Immature natural killer cell (primary cell): ENCODE measurements around the gene LRRC17. TPM values are rescaled to one million over a fixed set of nuclear protein-coding genes. Genes with fewer than 3 reads are reported as not detected.
"Not testable (repeated sequence)": the region's sequence is repeated elsewhere in the genome, so short reads cannot be mapped to it uniquely, and the experiment has no call there.

Experiments
- DNase-seq, 3 donors: peaks; one replicate each; pipeline ENCODE4 v3.0.0; 2022; ENCODE audit warnings: mixed read lengths in 1 of 3
- H3K27ac Mint-ChIP-seq, 6 donors: one replicate each; pipeline ENCODE4 v1.8.0; 2020; ENCODE audit warnings: mixed read lengths in 6 of 6, mild to moderate bottlenecking in 5 of 6, inconsistent platforms in 4 of 6, moderate library complexity in 3 of 6
- H3K27me3 Mint-ChIP-seq, 3 donors: one replicate each; pipeline ENCODE4 v1.8.0; 2020 to 2021; ENCODE audit warnings: low read depth in 3 of 3, mild to moderate bottlenecking in 3 of 3, mixed read lengths in 3 of 3, moderate library complexity in 3 of 3, inconsistent platforms in 1 of 3
- H3K36me3 Mint-ChIP-seq, 3 donors: one replicate each; pipeline ENCODE4 v1.8.0; 2020; ENCODE audit warnings: mixed read lengths in 3 of 3, inconsistent platforms in 2 of 3, mild to moderate bottlenecking in 2 of 3
- H3K4me1 Mint-ChIP-seq, 2 donors: one replicate each; pipeline ENCODE4 v1.8.0; 2020; ENCODE audit warnings: inconsistent platforms in 2 of 2, mild to moderate bottlenecking in 2 of 2, mixed read lengths in 2 of 2, moderate library complexity in 1 of 2
- H3K4me3 Mint-ChIP-seq, 5 donors: one replicate each; pipeline ENCODE4 v1.8.0; 2020; ENCODE audit warnings: mild to moderate bottlenecking in 5 of 5, mixed read lengths in 5 of 5, inconsistent platforms in 3 of 5, moderate library complexity in 3 of 5
- H3K9me3 Mint-ChIP-seq, 6 donors: one replicate each; pipeline ENCODE4 v1.8.0; 2020; ENCODE audit warnings: mild to moderate bottlenecking in 6 of 6, mixed read lengths in 6 of 6, inconsistent platforms in 4 of 6, moderate library complexity in 3 of 6
- polyA plus RNA-seq, 3 donors: library from polyadenylated mRNA; unstranded; fragments of 300-500 nt; fragmentation: Illumina TruSeq; gene quantifications; one replicate each; pipeline ENCODE4 v1.2.3, GENCODE V29; 2021

The LRRC17 gene
- polyA plus RNA-seq, 3 donors from 2014 or later = not detected

GRCh38 chr7:102975854-102976253 is 63.1 kb downstream of the LRRC17 start:
- H3K36me3 Mint-ChIP-seq = no peaks in the 10 kb centered on the region

GRCh38 chr7:102976493-102976892 is 63.7 kb downstream of the LRRC17 start:
- no peak overlapping the region for H3K4me3 Mint-ChIP-seq
- DNase-seq = no peak
- H3K9me3 Mint-ChIP-seq = no peaks in the 10 kb centered on the region
- H3K4me1 Mint-ChIP-seq = no peaks in the 10 kb centered on the region
- H3K27ac Mint-ChIP-seq = no peak overlapping the region
- H3K36me3 Mint-ChIP-seq = no peaks in the 10 kb centered on the region
- H3K27me3 Mint-ChIP-seq = peaks cover 1 to 4% (median 4%) of the 10 kb centered on the region in 3 donors

More at GRCh38 chr7:102975854-102976253, 63.1 kb downstream of the LRRC17 start:
- Mint-ChIP-seq H3K4me3 (no peak overlapping the region), H3K4me1 (no peaks in the 10 kb centered on the region), H3K9me3 (no peaks in the 10 kb centered on the region), H3K27me3 (peaks cover 1 to 4% (median 4%) of the 10 kb centered on the region in 3 donors), H3K27ac (no peak overlapping the region)
- no peak for DNase-seq

- H3K36me3 Mint-ChIP-seq, H3K27me3 Mint-ChIP-seq, H3K9me3 Mint-ChIP-seq, DNase-seq, H3K4me1 Mint-ChIP-seq, H3K27ac Mint-ChIP-seq, H3K4me3 Mint-ChIP-seq: not testable (repeated sequence)
Measured at GRCh38 chr7:102977586-102977985, 64.8 kb downstream of the LRRC17 start.

GRCh38 chr7:102978284-102978683 is 65.5 kb downstream of the LRRC17 start:
- Mint-ChIP-seq H3K36me3 (no peaks in the 10 kb centered on the region), H3K27ac (no peak overlapping the region), H3K4me3 (no peak overlapping the region), H3K27me3 (peaks cover 1 to 4% (median 2%) of the 10 kb centered on the region in 3 donors), H3K9me3 (no peaks in the 10 kb centered on the region), H3K4me1 (no peaks in the 10 kb centered on the region)
- no peak for DNase-seq

GRCh38 chr7:102979670-102980069 is 66.9 kb downstream of the LRRC17 start:
- H3K4me1 Mint-ChIP-seq = no peaks in the 10 kb centered on the region
- H3K27ac Mint-ChIP-seq = no peak overlapping the region
- peaks cover under 1 to 4% (median 1%) of the 10 kb centered on the region in 3 donors for H3K27me3 Mint-ChIP-seq
- DNase-seq = no peak
- no peaks in the 10 kb centered on the region for H3K36me3 Mint-ChIP-seq
- no peak overlapping the region for H3K4me3 Mint-ChIP-seq
- H3K9me3 Mint-ChIP-seq = no peaks in the 10 kb centered on the region

GRCh38 chr7:102981451-102981850 is 68.7 kb downstream of the LRRC17 start:
- no peaks in the 10 kb centered on the region for H3K36me3 Mint-ChIP-seq
- H3K27ac Mint-ChIP-seq = no peak overlapping the region

GRCh38 chr7:102982235-102982634 is 69.4 kb downstream of the LRRC17 start:
- Mint-ChIP-seq H3K9me3 (no peaks in the 10 kb centered on the region), H3K27me3 (peaks cover 0 to 7% (median 5%) of the 10 kb centered on the region in 3 donors), H3K4me1 (no peaks in the 10 kb centered on the region), H3K4me3 (no peak overlapping the region), H3K27ac (no peak overlapping the region), H3K36me3 (no peaks in the 10 kb centered on the region)
- DNase-seq = no peak

More at GRCh38 chr7:102981451-102981850, 68.7 kb downstream of the LRRC17 start:
- Mint-ChIP-seq H3K4me3 (no peak overlapping the region), H3K27me3 (peaks cover 0 to 9% (median 5%) of the 10 kb centered on the region in 3 donors), H3K9me3 (no peaks in the 10 kb centered on the region), H3K4me1 (no peaks in the 10 kb centered on the region)
- DNase-seq = no peak

GRCh38 chr7:102983602-102984001 is 70.8 kb downstream of the LRRC17 start:
- DNase-seq = no peak
- Mint-ChIP-seq H3K4me3 (no peak overlapping the region), H3K4me1 (no peaks in the 10 kb centered on the region), H3K27me3 (peaks cover 0 to 7% (median 5%) of the 10 kb centered on the region in 3 donors), H3K9me3 (no peaks in the 10 kb centered on the region), H3K27ac (no peak overlapping the region), H3K36me3 (no peaks in the 10 kb centered on the region)

- no peaks in the 10 kb centered on the region for H3K4me1 Mint-ChIP-seq
- H3K9me3 Mint-ChIP-seq = peaks cover 0 to 2% (median 0%) of the 10 kb centered on the region in 6 donors
- no peak overlapping the region for H3K4me3 Mint-ChIP-seq
- no peak overlapping the region for H3K27ac Mint-ChIP-seq
- H3K36me3 Mint-ChIP-seq = no peaks in the 10 kb centered on the region
- H3K27me3 Mint-ChIP-seq = peaks cover 0 to 7% (median 5%) of the 10 kb centered on the region in 3 donors
- DNase-seq = no peak
Measured at GRCh38 chr7:102985176-102985783, 72.5 kb downstream of the LRRC17 start.

GRCh38 chr7:102988088-102988487 is 75.3 kb downstream of the LRRC17 start:
- Mint-ChIP-seq H3K36me3 (no peaks in the 10 kb centered on the region), H3K4me3 (no peak overlapping the region), H3K27me3 (peaks cover 0 to 7% (median 5%) of the 10 kb centered on the region in 3 donors), H3K27ac (no peak overlapping the region), H3K4me1 (no peaks in the 10 kb centered on the region), H3K9me3 (peaks cover 0 to 2% (median 0%) of the 10 kb centered on the region in 6 donors)
- DNase-seq = no peak

- no peak overlapping the region for H3K27ac Mint-ChIP-seq
- H3K27me3 Mint-ChIP-seq = peaks cover 0 to 7% (median 5%) of the 10 kb centered on the region in 3 donors
- DNase-seq = no peak
- H3K4me1 Mint-ChIP-seq = no peaks in the 10 kb centered on the region
- peaks cover 0 to 2% (median 0%) of the 10 kb centered on the region in 6 donors for H3K9me3 Mint-ChIP-seq
- H3K36me3 Mint-ChIP-seq = no peaks in the 10 kb centered on the region
- H3K4me3 Mint-ChIP-seq = no peak overlapping the region
Measured at GRCh38 chr7:102988631-102989560, 76.1 kb downstream of the LRRC17 start.

- Mint-ChIP-seq H3K27me3 (peaks cover 0 to 4% (median 0%) of the 10 kb centered on the region in 3 donors), H3K4me1 (no peaks in the 10 kb centered on the region), H3K9me3 (peaks cover 0 to 5% (median 0%) of the 10 kb centered on the region in 6 donors), H3K36me3 (no peaks in the 10 kb centered on the region), H3K4me3 (no peak overlapping the region), H3K27ac (no peak overlapping the region)
- DNase-seq = no peak
Measured at GRCh38 chr7:102990642-102991041, 77.8 kb downstream of the LRRC17 start.

GRCh38 chr7:102991077-102991539 is 78.3 kb downstream of the LRRC17 start:
- H3K4me3 Mint-ChIP-seq = no peak overlapping the region
- no peaks in the 10 kb centered on the region for H3K4me1 Mint-ChIP-seq
- no peak for DNase-seq
- peaks cover 0 to 5% (median 0%) of the 10 kb centered on the region in 6 donors for H3K9me3 Mint-ChIP-seq
- no peaks in the 10 kb centered on the region for H3K36me3 Mint-ChIP-seq
- no peak overlapping the region for H3K27ac Mint-ChIP-seq
- peaks cover 0 to 5% (median 0%) of the 10 kb centered on the region in 3 donors for H3K27me3 Mint-ChIP-seq
